ENCODE results near the gene TLR5.

The TLR5 gene

DNA sequence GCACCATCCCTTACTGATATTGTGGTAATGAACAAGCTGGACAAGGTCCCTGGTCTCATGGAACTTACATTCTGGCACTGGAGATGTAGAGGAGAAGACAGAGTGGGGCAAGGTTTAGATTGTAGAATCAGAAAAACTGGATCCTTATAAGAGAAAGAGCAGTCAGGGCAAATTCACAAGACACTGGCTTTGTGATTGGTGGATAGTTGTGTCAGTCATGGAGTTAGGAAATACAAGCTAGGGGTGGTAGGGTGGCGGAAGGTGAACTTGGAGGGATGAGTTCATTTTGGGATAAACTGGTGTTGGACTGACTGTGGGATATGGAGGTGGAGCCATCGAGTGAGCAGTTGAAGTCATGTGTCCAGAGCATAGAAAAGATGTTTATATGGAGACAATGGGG, 3.7 kb upstream of the TLR5 start:
- no peak for DNase-seq

DNA sequence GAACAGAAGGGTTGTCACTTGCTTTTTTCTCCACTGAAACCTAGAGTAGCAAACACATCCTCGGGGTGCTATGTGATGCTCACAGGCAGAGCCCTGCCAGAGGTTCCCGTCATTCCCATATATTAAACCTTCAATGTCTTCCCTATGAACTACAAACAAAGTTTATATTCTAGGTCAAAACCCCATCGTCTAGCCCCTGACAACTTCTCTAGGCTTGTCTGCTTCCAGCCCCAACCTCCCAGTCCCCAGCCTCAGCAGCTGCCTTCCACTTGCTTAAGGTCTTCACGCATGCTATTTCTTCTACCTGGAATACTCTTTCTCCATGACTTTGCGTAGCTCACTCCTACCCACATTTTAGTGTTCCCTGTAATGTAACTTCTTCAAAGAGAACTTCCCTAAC, 1.9 kb upstream of the TLR5 start:
- no peak for DNase-seq

DNA sequence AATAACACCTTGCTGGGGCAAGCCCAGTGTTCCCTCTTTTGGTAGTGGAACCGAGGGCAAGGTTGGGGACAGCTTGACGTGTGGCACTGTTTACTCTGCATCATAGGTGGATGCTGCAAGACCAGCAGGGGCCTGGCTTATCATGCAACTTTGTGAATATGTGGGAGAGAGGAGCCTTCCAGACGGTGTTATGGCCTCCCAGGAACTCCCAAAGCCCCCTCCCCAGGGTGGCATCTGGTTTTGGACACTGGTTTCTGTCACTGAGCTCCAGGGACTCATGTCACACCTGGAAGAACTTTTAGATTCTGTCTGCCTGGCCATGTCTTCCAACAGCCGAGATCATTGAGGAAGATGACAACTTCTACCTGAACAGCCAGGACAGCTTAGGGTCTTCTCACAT, 1.4 kb upstream of the TLR5 start:
- no peak for DNase-seq

- peak; percentile 46 for DNase-seq
Measured at GRCh38 chr1:223143537-223144248, 645 bp upstream of the TLR5 start.

DNA sequence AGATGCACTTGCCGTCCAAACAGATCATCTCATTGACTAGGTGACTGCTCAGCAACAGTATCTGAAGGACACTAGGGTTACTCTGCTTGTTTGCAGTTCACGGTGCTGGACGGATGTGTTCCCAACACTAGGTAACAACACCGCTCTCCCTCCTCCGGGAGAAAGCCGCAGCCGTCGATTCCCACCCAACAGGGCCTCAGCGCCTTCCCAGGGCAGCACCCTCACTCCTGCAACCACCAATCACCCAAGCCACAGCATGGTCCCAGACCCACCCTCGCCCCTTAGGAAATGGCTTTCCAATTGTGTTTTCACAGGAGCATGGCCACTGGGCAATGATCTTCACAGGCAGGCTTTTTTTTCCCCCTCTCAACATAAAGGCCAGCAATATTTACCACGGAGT, 779 bp downstream of the TLR5 start:
- DNase-seq: no peak

DNA sequence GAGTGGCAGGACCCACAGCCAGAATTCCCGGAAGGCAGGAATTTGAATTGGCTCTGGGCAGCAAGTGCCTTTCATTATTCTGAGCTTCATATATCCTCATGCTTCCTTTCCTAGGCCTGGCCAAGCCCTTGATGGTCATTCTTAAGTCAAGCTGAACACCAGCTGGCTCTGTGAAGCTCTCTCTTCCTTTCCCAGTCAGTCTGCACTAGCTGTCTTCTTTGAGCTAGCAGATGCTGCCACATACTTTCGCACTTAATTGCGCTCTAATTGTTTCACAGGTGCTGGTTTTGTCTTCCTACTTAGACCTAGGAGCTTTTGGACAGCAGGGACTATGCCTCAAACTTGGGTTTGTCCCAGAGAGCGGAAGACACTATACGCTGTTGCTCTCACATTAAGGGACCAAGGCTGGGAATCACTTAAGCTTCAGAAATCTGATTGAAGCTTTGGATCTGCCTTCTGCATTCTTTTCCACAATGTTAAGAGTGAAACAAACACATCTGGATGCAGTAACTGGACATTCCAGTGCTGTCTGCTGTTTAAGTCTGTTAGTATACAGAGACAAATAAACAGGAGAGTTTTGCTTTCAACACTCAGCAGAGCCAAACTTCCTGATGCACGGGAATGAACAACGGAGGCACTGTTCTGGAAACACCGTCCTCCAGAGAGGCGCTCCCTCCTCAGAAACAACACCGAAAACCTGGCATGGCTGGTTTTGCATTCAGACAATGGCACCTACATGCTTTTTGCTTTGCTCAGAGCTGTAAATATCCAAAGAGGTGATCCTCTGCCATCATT, 2.2 kb downstream of the TLR5 start:
- no peak for DNase-seq

- no peak for DNase-seq
Measured at GRCh38 chr1:223137455-223138085, 5.5 kb downstream of the TLR5 start.

DNA sequence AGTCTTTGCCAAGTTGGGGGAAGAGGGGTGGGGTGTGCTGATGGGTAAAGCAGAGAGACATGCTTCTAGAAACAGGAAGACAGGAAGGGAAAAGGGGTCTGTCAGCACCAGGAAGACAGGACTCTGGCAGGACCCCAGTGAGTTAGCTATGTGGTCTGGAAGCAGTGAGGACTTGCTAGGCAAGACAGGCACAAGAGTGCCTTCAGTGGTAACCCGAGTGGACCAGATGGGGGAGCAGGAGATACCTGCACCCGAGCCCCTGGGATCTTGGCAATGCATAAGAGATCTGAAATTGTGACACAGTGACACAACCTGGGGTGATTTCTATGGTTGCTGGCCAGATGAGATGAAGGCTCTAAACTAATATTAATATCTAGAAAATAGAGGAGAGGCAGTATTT, 7.0 kb downstream of the TLR5 start:
- no peak for DNase-seq

DNA sequence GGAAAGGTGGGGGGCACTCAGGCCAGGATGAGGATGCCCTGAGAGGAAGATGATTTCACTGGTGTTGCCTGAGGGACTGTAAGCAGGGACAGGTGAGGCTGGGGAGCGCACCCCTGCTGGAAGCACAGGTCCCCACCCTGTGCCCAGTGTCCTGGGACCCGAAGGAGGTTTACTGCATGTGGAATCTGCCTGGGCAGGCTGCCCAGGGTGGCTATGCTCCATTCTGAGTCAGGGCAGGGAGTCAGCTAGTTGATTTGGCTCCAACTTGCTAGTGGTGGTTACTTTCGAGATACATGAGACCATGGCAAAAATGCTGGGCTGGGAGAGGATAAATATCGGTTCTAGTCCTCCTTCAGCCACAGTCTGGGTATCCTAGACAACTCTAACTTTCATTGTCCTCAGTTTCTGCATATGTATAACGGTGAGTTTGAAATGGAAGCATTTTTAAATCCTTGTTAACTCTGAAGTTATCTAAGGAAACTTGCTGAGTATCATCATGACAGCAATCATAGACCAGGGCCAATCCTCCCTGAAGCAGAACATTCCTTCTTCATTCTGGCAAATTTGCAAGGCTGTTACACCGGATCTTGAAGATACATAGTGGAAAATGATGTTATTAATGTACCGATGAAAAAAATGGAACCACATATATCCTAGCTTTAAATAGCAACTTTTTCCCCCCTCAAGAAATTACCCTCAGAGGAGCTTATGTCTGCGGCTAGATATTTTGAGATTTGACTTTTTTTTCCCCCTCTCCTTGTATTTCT, 7.7 kb downstream of the TLR5 start:
- DNase-seq: no peak

DNA sequence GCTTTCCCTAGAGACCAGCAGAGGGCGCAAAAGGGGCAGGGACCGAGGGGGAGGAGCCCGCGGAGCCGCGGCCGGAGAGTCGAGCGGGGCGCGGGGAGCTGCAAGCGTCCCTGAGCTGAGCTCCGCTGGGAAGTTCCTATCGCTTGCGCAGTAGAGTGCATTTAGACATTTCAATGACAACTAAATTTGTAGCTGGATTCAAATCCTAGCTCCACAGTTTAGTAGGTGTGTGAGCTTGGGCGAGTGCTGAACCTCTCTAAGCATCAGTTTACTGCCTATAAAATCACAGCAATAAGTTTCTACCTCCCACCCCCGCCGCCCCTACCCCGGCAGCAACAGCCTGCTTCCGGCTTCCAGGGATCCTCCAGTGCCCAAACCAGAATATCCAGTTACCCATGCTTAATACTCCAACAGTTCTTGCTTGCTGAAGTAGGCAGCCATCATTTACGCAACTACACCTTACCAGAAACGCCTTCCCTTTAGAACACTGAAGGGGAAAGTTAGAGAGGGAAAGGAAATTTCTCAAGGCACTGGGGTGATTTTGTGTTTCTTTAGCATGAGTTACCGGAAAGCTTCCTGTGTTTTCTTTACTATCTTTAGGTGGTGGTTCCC, 9.1 kb downstream of the TLR5 start:
- DNase-seq: peak; percentile 81

DNA sequence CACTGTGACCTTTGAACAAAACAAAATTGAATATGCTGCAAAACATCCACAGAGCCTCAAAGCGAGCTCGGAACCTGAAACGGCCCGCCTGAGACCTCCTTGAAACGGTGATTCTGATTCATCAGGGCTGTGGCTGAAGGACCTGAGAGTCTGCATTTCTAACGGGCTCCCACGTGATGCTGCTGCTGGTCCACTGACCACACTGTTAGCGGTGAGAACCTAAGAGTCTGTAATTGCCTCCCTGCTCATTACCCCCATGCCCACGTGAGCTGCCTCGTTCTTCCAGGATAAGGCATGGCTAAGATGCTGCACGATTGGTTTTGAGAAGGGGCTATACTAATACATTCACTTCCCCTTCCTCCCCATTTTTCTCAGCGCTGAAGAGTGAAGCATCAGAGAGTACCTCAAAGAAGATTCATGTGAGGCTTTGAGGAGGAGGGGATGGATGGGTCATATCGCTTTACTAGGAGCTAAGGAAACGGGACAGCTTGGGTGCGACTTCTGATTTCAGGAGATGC, 9.7 kb downstream of the TLR5 start:
- DNase-seq: no peak

- DNase-seq: peak; percentile 56
Measured at GRCh38 chr1:223129229-223129901, 13.7 kb downstream of the TLR5 start.

DNA sequence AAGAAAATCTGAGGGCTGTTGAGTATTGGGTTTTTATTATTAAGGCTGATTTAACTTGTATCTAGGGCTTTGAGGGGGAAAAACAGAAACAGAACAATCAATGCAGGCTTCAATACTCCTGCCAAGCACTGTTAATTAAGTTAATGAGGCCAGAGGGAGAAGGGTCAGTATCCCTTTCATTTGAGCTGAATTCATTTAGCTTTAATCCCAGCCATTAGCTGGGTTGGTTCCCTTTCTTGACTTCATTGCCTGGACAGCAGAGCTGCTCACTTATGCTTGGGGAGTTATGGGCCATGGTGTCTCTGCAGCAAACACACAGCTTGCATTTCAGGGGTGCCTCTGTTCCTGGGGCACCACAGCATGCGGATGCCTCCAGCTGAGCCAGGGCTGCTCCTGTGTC, 16.3 kb downstream of the TLR5 start:
- no peak for DNase-seq

GRCh38 chr1:223125766-223126165, 17.3 kb downstream of the TLR5 start:
- no peak for DNase-seq

GRCh38 chr1:223123011-223123610, 19.9 kb downstream of the TLR5 start:
- DNase-seq: no peak

GRCh38 chr1:223118418-223118817, 24.6 kb downstream of the TLR5 start:
- no peak for DNase-seq

- no peak for DNase-seq
Measured at GRCh38 chr1:223116950-223117349, 26.1 kb downstream of the TLR5 start.

GRCh38 chr1:223114871-223115270, 28.2 kb downstream of the TLR5 start:
- DNase-seq: no peak

DNA sequence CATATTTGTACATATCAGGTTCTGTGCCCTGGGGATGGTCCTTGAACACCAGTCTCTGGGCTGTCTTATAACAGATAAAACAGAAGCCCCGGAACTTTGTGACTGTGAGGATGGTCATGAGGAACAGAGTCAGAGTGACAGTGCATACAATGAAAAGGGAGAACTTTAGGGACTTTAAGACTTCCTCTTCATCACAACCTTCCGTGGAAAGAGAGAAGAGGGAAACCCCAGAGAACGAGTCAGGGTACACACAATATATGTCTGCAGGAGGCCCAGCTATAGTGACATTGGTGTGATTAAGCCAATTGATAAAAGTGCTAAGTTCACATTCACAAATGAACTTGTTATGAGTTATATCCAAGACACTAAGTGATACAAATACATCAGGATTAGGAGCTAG, 32.1 kb downstream of the TLR5 start:
- DNase-seq: no peak

DNA sequence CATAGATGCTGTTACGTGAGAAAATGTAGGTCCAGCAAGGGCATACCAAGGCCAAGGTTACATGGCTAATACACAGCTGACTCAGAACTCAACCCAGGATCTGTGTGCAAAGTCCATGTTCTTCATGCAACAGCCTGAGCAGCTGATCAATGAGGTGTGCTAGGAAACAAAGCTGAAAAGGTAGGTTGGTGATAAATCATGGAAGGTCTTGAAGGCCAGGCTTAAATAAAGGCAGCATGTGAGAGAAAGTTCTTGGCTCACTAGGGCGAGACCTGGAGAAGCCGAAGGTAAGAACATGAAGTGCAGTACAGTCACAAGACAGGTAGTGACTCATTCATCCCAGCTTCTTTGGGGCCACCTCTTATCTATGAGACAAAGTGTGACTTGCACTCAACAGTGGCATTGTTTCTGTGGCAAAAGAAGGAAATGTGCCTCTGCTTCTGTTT, 33.4 kb downstream of the TLR5 start:
- DNase-seq: no peak

- DNase-seq: no peak
Measured at GRCh38 chr1:223106856-223107255, 36.2 kb downstream of the TLR5 start.

- no peak for DNase-seq
Measured at GRCh38 chr1:223105568-223105967, 37.5 kb downstream of the TLR5 start.

Measured in CD4-positive, alpha-beta T cell treated with Interleukin-12 subunit alpha and Interleukin-12 subunit beta, for 1 hour (primary cell).